Skeletal muscle satellite cell (primary cell): ENCODE data around the gene DMRTB1. TPM values are rescaled to one million over a fixed set of nuclear protein-coding genes. Genes with fewer than 3 reads are reported as not detected.

Experiments used
- H3K27me3 ChIP-seq: 2 replicates; pipeline ENCODE4 v1.7.0; 2013; ENCODE audit warnings: low read length; ENCODE audit not compliant: control insufficient read depth, insufficient read depth
- H3K36me3 ChIP-seq: 2 replicates; pipeline ENCODE4 v1.7.0; 2013; ENCODE audit warnings: mild to moderate bottlenecking, control low read depth, low read length; ENCODE audit not compliant: insufficient read depth
- H3K4me1 ChIP-seq: 2 replicates; pipeline ENCODE4 v1.7.0; 2013; ENCODE audit warnings: low read length; ENCODE audit not compliant: control insufficient read depth, insufficient read depth
- H3K4me2 ChIP-seq: 2 replicates; pipeline ENCODE4 v1.7.0; 2013; ENCODE audit warnings: mild to moderate bottlenecking, low read length
- H3K4me3 ChIP-seq: 2 replicates; pipeline ENCODE4 v1.7.0; 2013; ENCODE audit warnings: low read length
- H3K9ac ChIP-seq: 2 replicates; pipeline ENCODE4 v1.7.0; 2013; ENCODE audit warnings: mild to moderate bottlenecking, low read depth, low read length, moderate library complexity
- H3K9me3 ChIP-seq: replicated peaks from 2 replicates; pipeline ENCODE4 v1.7.0; 2013; ENCODE audit warnings: mild to moderate bottlenecking, control low read depth, low read length
- total RNA-seq: library from RNA; depleted of rRNA; stranded (reverse); fragments of >200 nt; gene quantifications from 2 replicates; pipeline ENCODE4 v1.2.3, GENCODE V29; 2012; rRNA removed

Gene DMRTB1
- not detected in 2 replicates for total RNA-seq

DNA sequence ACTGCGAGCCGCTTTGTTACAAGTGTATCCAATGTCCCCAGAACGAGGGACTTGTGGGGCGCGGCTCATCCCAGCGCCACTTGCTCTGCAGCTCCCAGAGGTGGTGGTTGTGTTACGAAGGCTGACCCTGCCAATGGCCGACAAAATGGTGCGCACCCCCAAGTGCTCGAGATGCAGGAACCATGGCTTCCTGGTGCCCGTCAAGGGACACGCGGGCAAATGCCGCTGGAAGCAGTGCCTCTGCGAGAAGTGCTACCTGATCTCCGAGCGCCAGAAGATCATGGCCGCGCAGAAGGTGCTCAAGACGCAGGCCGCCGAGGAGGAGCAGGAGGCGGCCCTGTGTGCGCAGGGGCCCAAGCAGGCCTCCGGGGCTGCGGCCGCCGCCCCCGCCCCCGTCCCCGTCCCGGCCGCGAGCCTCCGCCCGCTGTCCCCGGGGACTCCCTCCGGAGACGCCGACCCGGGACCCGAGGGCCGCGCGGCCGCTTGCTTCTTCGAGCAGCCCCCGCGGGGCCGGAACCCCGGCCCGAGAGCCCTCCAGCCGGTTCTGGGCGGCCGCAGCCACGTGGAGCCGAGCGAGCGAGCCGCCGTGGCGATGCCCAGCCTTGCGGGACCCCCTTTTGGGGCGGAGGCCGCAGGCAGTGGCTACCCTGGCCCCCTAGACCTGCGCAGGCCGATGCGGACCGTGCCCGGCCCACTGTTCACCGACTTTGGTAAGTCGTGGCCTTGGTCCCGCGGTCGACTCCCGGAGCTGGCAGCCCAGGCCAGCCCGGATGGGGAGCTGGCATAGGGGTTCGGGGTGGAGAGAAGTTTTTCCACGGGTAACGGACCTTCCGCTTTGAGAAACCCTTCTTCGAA is at the start of gene DMRTB1:
Gene DMRTB1, plus strand, starts transcription at position 79 of the 855 bp plus-strand sequence. Its CDS starts 55 bp downstream, at position 134.
- no peak within 1 kb of the TSS for H3K9ac ChIP-seq
- no peaks in the 10 kb centered on the region for H3K4me1 ChIP-seq
- H3K4me3 ChIP-seq = no peak within 1 kb of the TSS
- peaks cover 52% of the 10 kb centered on the region for H3K27me3 ChIP-seq
- H3K36me3 ChIP-seq = no peaks in the 10 kb centered on the region
- no peaks in the 10 kb centered on the region for H3K9me3 ChIP-seq
- no peak within 1 kb of the TSS for H3K4me2 ChIP-seq

DNA sequence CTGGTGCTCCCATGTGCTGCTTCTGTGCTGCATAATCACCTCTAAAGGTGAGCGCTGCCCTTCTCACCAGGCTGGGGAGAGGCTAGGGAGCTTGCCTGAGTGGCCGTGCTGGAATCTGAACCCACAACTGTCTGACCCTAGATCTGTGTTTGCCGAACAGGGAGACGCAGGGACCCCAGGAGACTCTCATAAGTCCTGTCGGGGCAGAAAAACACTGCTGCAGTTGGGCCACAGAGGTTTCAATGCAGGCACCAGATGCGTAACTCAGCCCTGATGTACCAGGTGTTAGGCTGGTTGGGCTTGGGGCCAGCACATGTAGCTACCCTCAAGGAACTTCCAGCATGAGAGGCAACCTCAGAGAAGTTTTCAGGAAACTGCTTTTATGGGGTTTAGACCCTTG is 49.5 kb upstream of the DMRTB1 start:
- Histone ChIP-seq H3K4me2 (no peak overlapping the region), H3K27me3 (peaks cover 32% of the 10 kb centered on the region), H3K4me3 (no peak overlapping the region), H3K9me3 (no peaks in the 10 kb centered on the region), H3K4me1 (peaks cover 46% of the 10 kb centered on the region), H3K36me3 (no peaks in the 10 kb centered on the region), H3K9ac (no peak overlapping the region)

DNA sequence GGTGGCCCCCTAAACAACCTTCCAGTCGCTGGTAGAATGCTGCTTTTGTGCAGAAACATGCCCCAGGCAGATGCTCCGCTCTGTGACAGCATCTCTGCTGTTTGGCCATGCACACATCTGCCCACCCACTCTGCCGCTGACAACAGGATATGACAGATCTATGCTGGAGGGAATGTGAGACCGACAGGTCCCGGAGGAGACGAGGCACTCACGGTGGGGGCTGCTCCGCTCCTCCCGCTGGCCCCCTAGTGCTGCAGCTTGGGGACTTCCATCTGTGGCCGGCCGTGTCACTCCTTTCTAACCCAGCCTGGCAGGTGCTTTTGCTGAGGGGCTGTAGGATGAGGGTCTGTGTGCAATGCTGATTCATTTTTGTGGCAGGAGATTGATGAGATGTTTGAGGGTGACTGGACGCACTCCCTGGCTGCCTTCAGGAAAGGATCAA is 49.1 kb upstream of the DMRTB1 start:
- no peak overlapping the region for H3K4me2 ChIP-seq
- no peak overlapping the region for H3K9ac ChIP-seq
- H3K4me3 ChIP-seq = no peak overlapping the region
- H3K9me3 ChIP-seq = no peaks in the 10 kb centered on the region
- no peaks in the 10 kb centered on the region for H3K36me3 ChIP-seq
- peaks cover 46% of the 10 kb centered on the region for H3K4me1 ChIP-seq
- H3K27me3 ChIP-seq = peaks cover 28% of the 10 kb centered on the region

DNA sequence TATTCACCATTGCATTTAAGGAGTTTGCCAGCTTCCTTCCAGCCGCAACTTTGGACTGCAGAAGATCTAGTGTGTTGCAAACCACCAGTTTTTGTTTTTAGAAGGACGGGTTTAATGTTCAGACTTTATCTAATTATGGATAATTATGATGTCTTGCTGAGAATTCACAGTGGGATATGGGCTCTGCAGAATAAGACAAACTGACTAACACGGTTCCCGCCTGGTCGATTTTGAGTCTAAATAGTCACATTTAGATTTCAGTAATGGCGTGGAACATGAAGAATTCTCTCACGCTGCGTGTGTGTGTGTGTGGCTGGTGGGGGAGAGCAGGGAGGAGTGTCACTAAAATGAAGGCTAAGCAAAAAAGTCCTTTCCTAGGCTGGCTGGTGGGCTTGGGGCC is 48.5 kb upstream of the DMRTB1 start:
- no peak overlapping the region for H3K9ac ChIP-seq
- peaks cover 46% of the 10 kb centered on the region for H3K4me1 ChIP-seq
- H3K9me3 ChIP-seq = no peaks in the 10 kb centered on the region
- peaks cover 22% of the 10 kb centered on the region for H3K27me3 ChIP-seq
- H3K36me3 ChIP-seq = no peaks in the 10 kb centered on the region
- H3K4me3 ChIP-seq = no peak overlapping the region
- no peak overlapping the region for H3K4me2 ChIP-seq

DNA sequence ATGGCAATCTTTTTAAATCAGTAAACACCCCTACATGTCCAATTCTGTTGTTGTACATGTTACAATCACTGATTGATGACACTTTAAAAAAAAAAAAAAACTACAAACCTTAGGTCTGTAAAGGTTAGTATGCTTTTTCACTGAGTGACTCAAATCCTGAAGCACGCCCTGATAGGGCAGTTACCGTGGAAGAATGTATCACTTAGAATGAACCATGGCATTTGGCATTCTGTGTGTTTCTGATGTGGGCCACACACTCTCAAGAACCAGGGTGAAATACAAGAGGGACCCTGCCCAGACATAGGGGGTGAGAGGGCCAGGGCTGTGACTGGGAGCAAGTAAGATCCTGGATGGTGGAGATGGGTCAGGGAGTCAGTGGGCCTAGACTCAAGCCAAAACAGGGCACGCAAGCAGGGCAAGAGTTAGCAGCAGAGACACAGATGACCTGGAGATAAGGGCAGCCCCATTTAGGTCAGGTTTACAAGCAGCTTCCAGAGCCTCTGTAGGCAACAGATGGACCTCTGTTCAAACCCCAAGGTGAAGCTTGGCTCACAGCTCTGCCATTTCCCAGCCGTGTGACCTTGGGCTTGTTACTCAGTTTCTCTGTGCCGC is 47.6 kb upstream of the DMRTB1 start:
- Histone ChIP-seq H3K27me3 (peaks cover 20% of the 10 kb centered on the region), H3K9me3 (no peaks in the 10 kb centered on the region), H3K9ac (no peak overlapping the region), H3K36me3 (no peaks in the 10 kb centered on the region), H3K4me2 (no peak overlapping the region), H3K4me3 (no peak overlapping the region), H3K4me1 (peaks cover 46% of the 10 kb centered on the region)

DNA sequence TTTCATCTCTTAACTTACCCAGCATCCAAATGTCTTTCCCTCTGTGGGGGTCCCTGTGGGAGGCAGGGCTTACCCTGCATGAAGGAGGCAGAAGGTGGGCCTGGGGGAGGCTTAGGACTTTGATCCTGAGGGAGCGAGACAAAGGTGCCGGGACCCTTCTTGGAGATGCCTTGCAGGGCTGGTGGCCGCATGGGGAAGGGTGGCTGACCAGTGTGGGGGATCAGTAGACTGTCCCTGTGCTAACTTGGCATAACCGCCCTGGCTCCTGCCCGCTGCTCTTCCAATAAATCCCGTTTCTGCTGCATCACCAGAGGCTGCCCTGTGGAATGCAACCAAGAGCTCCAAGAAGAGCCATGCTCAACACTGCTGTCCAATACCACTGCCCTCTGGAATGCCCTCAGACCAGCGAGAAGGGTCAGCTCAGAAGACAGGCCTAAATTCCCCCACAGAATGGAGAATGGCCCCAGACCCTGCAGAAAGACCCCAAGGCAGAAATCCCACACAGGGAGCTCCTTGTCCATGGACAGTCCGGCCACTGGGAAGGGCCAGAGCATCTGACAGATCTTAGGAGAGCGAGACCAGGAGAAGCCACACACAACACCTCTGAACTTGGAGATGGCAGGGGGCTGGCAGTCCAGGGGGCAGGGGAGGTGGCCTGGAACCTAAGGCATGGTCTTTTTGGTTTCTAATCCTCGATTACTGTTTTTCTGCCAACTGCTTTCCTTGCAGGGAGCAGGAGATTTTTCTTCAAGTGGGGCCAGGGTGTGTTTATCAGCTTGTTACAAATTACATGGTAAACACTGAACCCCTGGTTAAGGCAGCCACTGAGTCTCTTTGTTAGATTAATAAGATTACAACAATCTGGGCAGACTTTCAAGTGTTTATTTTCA is 46.7 kb upstream of the DMRTB1 start:
- H3K9me3 ChIP-seq = no peaks in the 10 kb centered on the region
- peaks cover 46% of the 10 kb centered on the region for H3K4me1 ChIP-seq
- no peak overlapping the region for H3K4me3 ChIP-seq
- H3K36me3 ChIP-seq = no peaks in the 10 kb centered on the region
- H3K9ac ChIP-seq = peak overlapping the region; percentile 35
- peaks cover 25% of the 10 kb centered on the region for H3K27me3 ChIP-seq
- peak overlapping the region; percentile 71 for H3K4me2 ChIP-seq

DNA sequence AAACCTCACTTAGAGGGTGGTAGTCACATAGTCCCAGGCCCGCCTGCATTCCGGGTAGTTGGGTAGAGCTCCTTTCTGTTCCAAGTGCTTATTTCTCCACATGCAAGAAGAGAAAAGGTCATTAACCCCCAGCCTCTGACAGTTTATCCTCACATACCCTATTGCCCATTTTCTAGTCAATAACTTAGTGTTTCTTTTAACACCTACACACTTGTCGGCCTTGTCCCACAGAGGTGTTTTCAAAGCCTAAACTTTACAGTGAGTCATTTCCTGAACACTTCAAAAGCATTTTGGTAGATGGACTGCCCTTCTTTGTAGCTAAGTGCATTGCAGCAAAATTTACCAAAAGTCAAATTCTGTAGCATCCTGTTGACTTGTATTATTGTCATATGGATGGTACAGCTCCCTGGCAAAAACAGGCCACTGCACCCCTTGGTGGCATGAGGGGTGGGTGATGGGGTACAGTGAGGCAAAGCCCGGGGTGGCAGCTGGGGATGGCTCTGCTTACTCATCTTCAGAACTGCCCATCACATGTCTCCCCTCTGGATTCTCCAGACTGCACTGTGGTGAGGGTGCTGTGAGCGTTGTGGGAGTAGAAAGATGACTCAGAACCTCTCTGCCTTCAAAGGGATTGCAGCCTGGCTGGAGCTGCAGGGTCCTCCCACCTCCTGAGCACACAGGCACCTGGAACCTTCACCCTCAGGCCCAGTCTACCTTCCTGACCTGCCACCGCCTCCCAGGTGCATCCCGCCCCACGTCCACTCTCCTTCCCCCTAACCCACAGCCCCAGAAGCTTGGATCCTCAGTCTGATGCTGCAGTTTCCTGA is 45.8 kb upstream of the DMRTB1 start:
- no peaks in the 10 kb centered on the region for H3K9me3 ChIP-seq
- H3K4me3 ChIP-seq = peak overlapping the region; percentile 4
- peak overlapping the region; percentile 23 for H3K9ac ChIP-seq
- H3K4me2 ChIP-seq = peak overlapping the region; percentile 71
- no peaks in the 10 kb centered on the region for H3K36me3 ChIP-seq
- H3K4me1 ChIP-seq = peaks cover 42% of the 10 kb centered on the region
- peaks cover 32% of the 10 kb centered on the region for H3K27me3 ChIP-seq

DNA sequence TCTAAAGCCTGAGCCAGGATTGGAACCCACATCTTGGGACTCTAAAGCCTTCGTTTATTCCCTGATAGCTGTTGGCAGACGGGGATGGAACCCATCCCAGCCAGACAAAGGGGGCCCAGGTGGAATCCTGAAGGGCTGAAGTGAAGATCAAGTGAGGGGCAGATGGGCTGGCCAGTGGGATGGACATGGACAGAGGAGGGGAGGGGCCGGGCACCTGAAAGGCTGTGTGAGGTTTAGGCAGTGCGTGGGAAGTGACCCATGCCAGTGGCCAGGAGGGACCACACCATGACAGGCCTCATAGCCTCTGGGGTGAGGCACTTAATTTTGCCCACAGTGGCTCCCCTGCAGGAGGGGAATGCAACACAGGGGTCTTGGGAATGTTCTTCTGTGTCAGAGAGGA is 44.6 kb upstream of the DMRTB1 start:
- H3K27me3 ChIP-seq = peaks cover 35% of the 10 kb centered on the region
- no peak overlapping the region for H3K4me3 ChIP-seq
- no peaks in the 10 kb centered on the region for H3K9me3 ChIP-seq
- H3K4me1 ChIP-seq = peaks cover 40% of the 10 kb centered on the region
- no peak overlapping the region for H3K4me2 ChIP-seq
- H3K36me3 ChIP-seq = no peaks in the 10 kb centered on the region
- H3K9ac ChIP-seq = no peak overlapping the region

DNA sequence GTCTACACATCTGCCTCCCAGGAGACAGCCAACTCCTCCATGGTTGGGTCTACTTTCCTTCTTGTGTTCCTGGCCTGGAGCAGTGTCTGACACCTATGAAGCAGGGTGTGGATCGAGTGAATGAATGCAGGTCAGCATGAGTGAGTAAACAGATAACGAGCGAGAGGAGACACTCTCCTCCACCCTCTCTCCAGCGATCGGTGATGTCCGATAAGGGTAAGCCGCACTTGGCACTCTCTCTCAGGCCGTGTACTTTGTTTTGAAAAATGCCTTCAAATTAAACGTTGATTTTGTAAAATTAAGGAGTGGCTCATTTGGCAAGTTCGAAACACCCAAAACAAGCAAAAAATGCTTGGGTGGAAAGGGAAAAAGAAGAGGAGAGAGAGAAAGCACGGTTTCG is 43.8 kb upstream of the DMRTB1 start:
- peaks cover 29% of the 10 kb centered on the region for H3K27me3 ChIP-seq

DNA sequence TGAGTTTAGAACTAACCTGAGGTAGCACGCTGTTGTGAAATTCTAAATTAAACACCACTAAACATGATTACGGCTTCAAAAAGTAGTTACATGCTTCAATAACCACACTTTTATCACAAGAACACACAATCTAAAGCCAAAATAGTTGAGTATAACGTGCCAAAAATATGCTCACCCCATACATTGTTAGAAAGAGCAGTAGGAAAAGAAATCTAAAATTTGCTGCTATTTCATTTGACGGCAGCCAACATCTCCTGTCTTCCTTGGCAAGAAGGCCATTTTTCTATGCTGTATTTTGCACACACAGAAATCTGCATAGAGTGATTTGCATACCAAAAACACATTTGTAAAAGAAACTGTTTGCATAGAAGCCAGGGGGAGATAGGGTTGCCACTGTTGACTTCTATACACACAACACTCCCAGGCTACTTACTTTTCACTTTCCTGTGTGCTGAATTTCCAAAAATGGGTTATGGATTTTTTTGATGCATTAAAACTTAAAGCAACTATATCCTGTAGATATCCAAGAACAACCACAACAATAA is 42.9 kb upstream of the DMRTB1 start:
- peaks cover 30% of the 10 kb centered on the region for H3K4me1 ChIP-seq
- no peaks in the 10 kb centered on the region for H3K9me3 ChIP-seq
- H3K27me3 ChIP-seq = peaks cover 34% of the 10 kb centered on the region
- no peak overlapping the region for H3K9ac ChIP-seq
- no peak overlapping the region for H3K4me3 ChIP-seq
- H3K4me2 ChIP-seq = no peak overlapping the region
- no peaks in the 10 kb centered on the region for H3K36me3 ChIP-seq

More for the DNA sequence above, 43.8 kb upstream of the DMRTB1 start:
- Histone ChIP-seq H3K4me3 (no peak overlapping the region), H3K9ac (no peak overlapping the region), H3K9me3 (no peaks in the 10 kb centered on the region), H3K4me2 (no peak overlapping the region), H3K4me1 (peaks cover 32% of the 10 kb centered on the region), H3K36me3 (no peaks in the 10 kb centered on the region)
